K562 (cell line): ENCODE results near the gene CTSW.

Experiments
- ATF2 ChIP-seq: sonication (generic); formaldehyde crosslinking; IDR thresholded peaks from 2 replicates; pipeline ENCODE4 v1.8.1; 2022; ENCODE audit warnings: missing genetic modification reagents
- FOXJ3 ChIP-seq: sonication (generic); formaldehyde crosslinking; IDR thresholded peaks from 2 replicates; pipeline ENCODE4 v1.4.0; 2020; ENCODE audit warnings: mild to moderate bottlenecking, missing genetic modification reagents
- NR2C2 ChIP-seq, 2 experiments: fragments of 200-800 bp in 1 of 2; sonication (Bioruptor generic) in 1 of 2; sonication (generic) in 1 of 2; formaldehyde crosslinking in 1 of 2; IDR thresholded peaks; 2 replicates each; pipeline versions ENCODE4 v1.6.1 to v1.8.0; 2016 to 2022; ENCODE audit warnings: mild to moderate bottlenecking in 1 of 2, missing compliant biosample characterization in 1 of 2, missing genetic modification characterization in 1 of 2, missing genetic modification reagents in 1 of 2
- POLR2A ChIP-seq: fragments of 450-650 bp; conservative IDR thresholded peaks from 2 replicates; pipeline ENCODE4 v1.6.1; 2016
- SP1 ChIP-seq: sonication (generic); formaldehyde crosslinking; IDR thresholded peaks from 2 replicates; pipeline ENCODE4 v1.8.1; 2022; ENCODE audit warnings: mild to moderate bottlenecking, missing genetic modification reagents
- ZC3H11A ChIP-seq: IDR thresholded peaks from 2 replicates; pipeline ENCODE4 v1.6.1; 2012; ENCODE audit warnings: low read depth, low read length, improper control_type of control experiment
- ZNF239 ChIP-seq: fragments of 250-450 bp; sonication (Bioruptor Pico); IDR thresholded peaks from 2 replicates; pipeline ENCODE4 v1.4.0; 2020; ENCODE audit warnings: mild to moderate bottlenecking

GRCh38 chr11:65918211-65919140 is 38.8 kb downstream of the CTSW start, which contains the start of gene C11orf68:
- no peak for TF ChIP-seq ATF2
- no peak for TF ChIP-seq ZC3H11A
- TF ChIP-seq POLR2A: no peak
- TF ChIP-seq ZNF239: no peak
- no peak for TF ChIP-seq NR2C2 (CRISPR knock-in tag; IDR thresholded peaks at IDR 0.05)
- TF ChIP-seq NR2C2 (tag; IDR thresholded peaks at IDR 0.05): 0 out of 2 replicates have a peak, but pooled peaks have one; percentile 61
- TF ChIP-seq SP1 (CRISPR knock-in tag): no peak
- no peak for TF ChIP-seq FOXJ3
